Loucy (cell line): Measurements from ENCODE around the gene KLHL24.
A peak's percentile ranks its signal among the peaks of the same experiment; 100 is the strongest.

Experiments
- H2AFZ ChIP-seq: fragments of 200-600 bp; sonication (generic); 2 replicates; pipeline ENCODE4 v1.6.0; 2016; ENCODE audit warnings: antibody characterized with exemption, mild to moderate bottlenecking, low read length, moderate library complexity
- H3F3A ChIP-seq: fragments of 200-600 bp; 2 replicates; pipeline ENCODE4 v1.6.0; 2016; ENCODE audit warnings: antibody characterized with exemption, low read depth, mild to moderate bottlenecking
- H3K27me3 ChIP-seq: fragments of 200-600 bp; sonication (generic); 2 replicates; pipeline ENCODE4 v1.6.1; 2014; ENCODE audit warnings: low read length, mild to moderate bottlenecking; ENCODE audit not compliant: insufficient read depth, poor library complexity, severe bottlenecking
- H3K36me3 ChIP-seq: fragments of 200-600 bp; sonication (generic); 2 replicates; pipeline ENCODE4 v1.6.1; 2016; ENCODE audit warnings: low read length; ENCODE audit not compliant: insufficient read depth
- H3K4me1 ChIP-seq: fragments of 200-600 bp; sonication (generic); 2 replicates; pipeline ENCODE4 v1.5.1; 2014; ENCODE audit warnings: low read length, mild to moderate bottlenecking; ENCODE audit not compliant: insufficient read depth, poor library complexity, severe bottlenecking
- H3K4me2 ChIP-seq: fragments of 200-600 bp; sonication (generic); 2 replicates; pipeline ENCODE4 v1.6.0; 2014; ENCODE audit warnings: antibody characterized with exemption, low read length, low read depth, mild to moderate bottlenecking; ENCODE audit not compliant: poor library complexity, severe bottlenecking
- H3K4me3 ChIP-seq: fragments of 200-600 bp; sonication (generic); 2 replicates; pipeline ENCODE4 v1.5.1; 2014; ENCODE audit warnings: low read length, mild to moderate bottlenecking, mixed read lengths; ENCODE audit not compliant: poor library complexity, severe bottlenecking
- H3K79me2 ChIP-seq: fragments of 200-600 bp; sonication (generic); 2 replicates; pipeline ENCODE4 v1.6.1; 2014; ENCODE audit warnings: low read length; ENCODE audit not compliant: insufficient read depth
- H3K9ac ChIP-seq: fragments of 200-600 bp; sonication (generic); 2 replicates; pipeline ENCODE4 v1.6.0; 2014; ENCODE audit warnings: mild to moderate bottlenecking, low read depth, low read length, moderate library complexity; ENCODE audit not compliant: poor library complexity, severe bottlenecking
- H3K9me2 ChIP-seq: fragments of 200-600 bp; sonication (generic); replicated peaks from 2 replicates; pipeline ENCODE4 v1.6.1; 2016; ENCODE audit warnings: low read depth, low read length, mixed read lengths
- H3K9me3 ChIP-seq: fragments of 200-600 bp; sonication (generic); 2 replicates; pipeline ENCODE4 v1.6.1; 2014; ENCODE audit warnings: mild to moderate bottlenecking, antibody characterized with exemption, low read length, low read depth; ENCODE audit not compliant: insufficient read depth
- H4K20me1 ChIP-seq: fragments of 200-600 bp; sonication (generic); 2 replicates; pipeline ENCODE4 v1.6.0; 2014; ENCODE audit warnings: antibody characterized with exemption, low read length, mild to moderate bottlenecking; ENCODE audit not compliant: insufficient read depth, poor library complexity, severe bottlenecking
- CTCF ChIP-seq: fragments of 200-600 bp; sonication (generic); conservative IDR thresholded peaks from 2 replicates; pipeline ENCODE4 v1.5.1; 2014; ENCODE audit warnings: mild to moderate bottlenecking, antibody characterized with exemption, low read length
- EZH2phosphoT487 ChIP-seq: fragments of 200-600 bp; IDR thresholded peaks from 2 replicates; pipeline ENCODE4 v1.6.1; 2018; ENCODE audit warnings: antibody characterized with exemption, mild to moderate bottlenecking, moderate library complexity, borderline replicate concordance

The KLHL24 gene

GRCh38 chr3:183635431-183636220 is at the start of gene KLHL24:
Gene KLHL24, plus strand, starts transcription at chr3:183635623. Its CDS starts 14,734 bp downstream, at chr3:183650357.
- no peaks in the 10 kb centered on the region for H3K9me3 ChIP-seq
- H3K9me2 ChIP-seq = no peaks in the 10 kb centered on the region
- H3K4me3 ChIP-seq = peak within 1 kb of the TSS; percentile 77
- peaks cover 38% of the 10 kb centered on the region for H3K79me2 ChIP-seq
- H3K9ac ChIP-seq = peak within 1 kb of the TSS; percentile 79
- no peaks in the 10 kb centered on the region for H3F3A ChIP-seq
- H2AFZ ChIP-seq = peak within 1 kb of the TSS; percentile 94
- no peak for TF ChIP-seq EZH2phosphoT487
- peak within 1 kb of the TSS; percentile 79 for H3K4me2 ChIP-seq
- no peaks in the 10 kb centered on the region for H3K27me3 ChIP-seq
- no peaks in the 10 kb centered on the region for H3K36me3 ChIP-seq
- peaks cover 20% of the 10 kb centered on the region for H4K20me1 ChIP-seq
- H3K4me1 ChIP-seq = peaks cover 23% of the 10 kb centered on the region

GRCh38 chr3:183586477-183586876 is 48.9 kb upstream of the KLHL24 start:
- Histone ChIP-seq H2AFZ (no peak overlapping the region), H3K4me3 (no peak overlapping the region), H3K9me3 (no peaks in the 10 kb centered on the region), H3K4me1 (peaks cover 45% of the 10 kb centered on the region), H3K36me3 (no peaks in the 10 kb centered on the region), H3K4me2 (no peak overlapping the region), H3K27me3 (no peaks in the 10 kb centered on the region), H3F3A (0 out of 2 replicates have a peak, but pooled peaks cover 4% of the 10 kb centered on the region), H4K20me1 (no peaks in the 10 kb centered on the region), H3K9ac (no peak overlapping the region), H3K79me2 (no peaks in the 10 kb centered on the region), H3K9me2 (no peaks in the 10 kb centered on the region)
- TF ChIP-seq CTCF = no peak
- no peak for TF ChIP-seq EZH2phosphoT487

- H3K79me2 ChIP-seq = no peaks in the 10 kb centered on the region
- peak overlapping the region; percentile 0 for H3K4me3 ChIP-seq
- H3K4me2 ChIP-seq = peak overlapping the region; percentile 33
- 0 out of 2 replicates have a peak, but pooled peaks cover 4% of the 10 kb centered on the region for H3F3A ChIP-seq
- H3K36me3 ChIP-seq = no peaks in the 10 kb centered on the region
- no peak for TF ChIP-seq EZH2phosphoT487
- TF ChIP-seq CTCF = no peak
- H3K9me2 ChIP-seq = no peaks in the 10 kb centered on the region
- H3K27me3 ChIP-seq = no peaks in the 10 kb centered on the region
- H4K20me1 ChIP-seq = no peaks in the 10 kb centered on the region
- H2AFZ ChIP-seq = peak overlapping the region; percentile 59; the same call in 1 of the 2 replicates
- H3K9ac ChIP-seq = peak overlapping the region; percentile 55
- no peaks in the 10 kb centered on the region for H3K9me3 ChIP-seq
- H3K4me1 ChIP-seq = peaks cover 52% of the 10 kb centered on the region
Observed at GRCh38 chr3:183587336-183587735, 48.1 kb upstream of the KLHL24 start.

- TF ChIP-seq EZH2phosphoT487 = no peak
- H2AFZ ChIP-seq = no peak overlapping the region
- no peaks in the 10 kb centered on the region for H3F3A ChIP-seq
- no peak overlapping the region for H3K4me2 ChIP-seq
- no peaks in the 10 kb centered on the region for H3K79me2 ChIP-seq
- no peaks in the 10 kb centered on the region for H3K9me3 ChIP-seq
- H3K36me3 ChIP-seq = no peaks in the 10 kb centered on the region
- no peaks in the 10 kb centered on the region for H3K27me3 ChIP-seq
- peaks cover 29% of the 10 kb centered on the region for H3K4me1 ChIP-seq
- H3K9ac ChIP-seq = no peak overlapping the region
- no peaks in the 10 kb centered on the region for H3K9me2 ChIP-seq
- no peaks in the 10 kb centered on the region for H4K20me1 ChIP-seq
- H3K4me3 ChIP-seq = no peak overlapping the region
Observed at GRCh38 chr3:183590442-183590841, 45.0 kb upstream of the KLHL24 start.
